Left hindlimb (tissue), 1 donor: ENCODE measurements around the gene CCR6.

Source experiments
- DNase-seq: peaks from one replicate; pipeline ENCODE4 v3.0.0-alpha.2; 2018

Gene CCR6

DNA sequence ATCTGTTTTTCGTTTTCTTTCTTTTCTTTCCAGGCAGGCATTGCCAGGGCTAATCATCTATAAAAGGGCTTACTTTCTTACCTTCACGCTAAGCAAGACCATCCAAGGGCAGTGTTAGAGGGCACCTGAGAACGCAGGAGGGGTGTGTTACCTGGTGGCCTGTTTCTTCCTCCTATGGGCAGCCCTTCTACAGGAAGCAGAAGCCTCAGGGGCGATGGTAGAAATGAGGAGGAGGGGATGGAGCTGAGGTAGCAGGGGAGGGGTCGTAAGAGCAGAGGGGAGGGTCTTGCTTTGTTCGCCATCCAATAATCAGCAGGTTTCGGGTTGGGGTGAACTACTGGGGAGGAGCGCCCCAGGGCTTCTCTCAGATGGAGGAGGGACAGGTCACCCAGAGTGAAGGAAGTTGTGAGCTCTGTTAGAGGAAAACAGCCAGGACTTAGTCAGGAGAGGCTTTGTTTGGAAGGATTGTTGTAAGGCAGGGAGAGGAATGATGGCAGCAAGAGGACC lies 1.5 kb upstream of the CCR6 start:
- DNase-seq = no peak

DNA sequence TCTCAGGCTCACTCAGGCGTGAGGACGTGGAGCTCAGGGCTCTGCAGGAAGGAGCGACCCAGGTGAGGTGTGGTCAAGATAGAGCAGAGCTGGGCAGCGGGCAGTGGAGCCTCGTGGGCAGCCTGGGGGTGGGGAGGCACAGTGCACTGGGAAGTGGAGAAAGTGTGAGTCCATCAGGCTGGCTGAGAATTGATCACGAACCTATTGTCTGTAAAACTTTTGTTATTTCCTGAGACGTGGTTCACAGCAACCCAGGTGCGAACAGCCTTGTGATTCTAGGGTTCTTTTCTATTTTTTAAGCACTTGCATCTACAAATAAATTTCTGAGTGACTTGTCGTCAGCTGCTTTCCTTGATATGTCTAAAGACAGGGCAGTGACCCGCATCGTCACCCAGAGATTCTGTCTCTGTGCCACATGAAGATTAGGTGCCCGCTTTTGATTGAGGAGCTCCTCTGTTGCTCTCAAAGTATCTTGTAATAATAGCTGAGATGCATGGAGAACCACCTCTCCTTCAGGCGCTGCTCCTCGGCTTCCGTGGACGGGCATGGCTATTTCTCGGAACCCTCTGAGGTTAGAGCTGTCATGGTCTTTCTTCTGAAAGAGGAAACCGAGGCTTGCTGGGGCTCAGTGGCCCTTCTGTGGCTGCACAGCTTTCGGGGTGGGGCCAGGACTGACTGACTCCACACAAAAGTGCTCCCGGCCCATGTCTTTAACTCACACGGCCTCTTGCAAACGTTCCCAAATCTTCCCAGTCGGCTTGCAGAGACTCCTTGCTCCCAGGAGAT lies 662 bp upstream of the CCR6 start:
- DNase-seq = no peak

DNA sequence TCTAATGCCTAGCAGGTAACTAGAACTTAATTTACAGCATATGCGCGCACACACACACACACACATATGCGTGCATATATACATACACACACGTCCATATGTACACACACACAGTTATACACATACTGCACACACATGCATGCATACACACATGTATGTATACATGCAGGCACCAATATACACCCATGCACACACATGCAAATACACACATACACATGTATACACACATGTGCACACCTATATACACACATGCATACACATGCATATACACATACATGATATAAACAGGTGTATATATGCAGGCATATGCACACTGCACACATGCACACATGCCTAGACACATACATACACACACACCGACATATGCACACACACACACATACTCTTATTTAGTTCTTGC lies 1.9 kb downstream of the CCR6 start:
- DNase-seq = no peak

DNA sequence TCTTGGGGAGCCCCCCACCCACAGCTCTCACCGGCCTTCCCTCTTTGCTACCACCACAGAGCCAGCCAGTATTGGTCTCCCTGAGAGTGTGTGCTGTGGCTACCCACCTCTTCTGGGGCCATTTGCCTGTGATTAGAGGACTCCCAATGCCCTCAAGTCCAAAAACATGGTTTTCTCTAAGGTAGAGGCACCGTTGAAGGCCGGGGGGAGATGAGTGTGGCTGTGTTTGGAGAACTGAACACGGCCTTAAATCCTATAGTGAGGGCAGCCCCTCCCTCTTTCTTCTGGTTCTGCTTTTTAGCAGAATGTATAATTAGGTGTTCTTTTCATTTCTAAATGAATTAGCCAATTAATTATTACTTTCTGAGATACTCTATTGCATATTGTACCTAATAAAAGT lies 2.5 kb downstream of the CCR6 start:
- no peak for DNase-seq

DNA sequence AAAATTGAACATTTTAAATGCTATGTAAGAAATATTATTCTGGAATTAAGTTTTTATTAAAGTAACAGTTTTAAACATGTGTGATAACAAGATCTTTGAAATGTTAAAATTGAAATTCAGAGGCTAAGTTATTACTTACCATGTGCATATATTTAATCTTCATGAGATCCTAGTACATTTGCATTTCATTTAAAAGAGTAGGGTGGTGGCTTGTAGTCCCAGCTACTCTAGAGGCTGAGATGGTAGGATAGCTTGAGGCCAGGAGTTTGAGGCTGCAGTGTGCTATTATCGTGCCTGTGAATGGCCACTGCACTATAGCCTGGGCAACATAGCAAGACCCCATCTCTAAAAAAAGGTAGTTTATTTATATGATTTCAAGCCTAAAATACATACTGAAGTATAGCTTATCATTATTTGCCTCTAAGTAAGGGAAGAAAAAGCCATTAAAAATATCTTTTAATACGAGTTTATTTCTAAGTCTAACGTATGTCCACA lies 3.0 kb downstream of the CCR6 start:
- no peak for DNase-seq

DNA sequence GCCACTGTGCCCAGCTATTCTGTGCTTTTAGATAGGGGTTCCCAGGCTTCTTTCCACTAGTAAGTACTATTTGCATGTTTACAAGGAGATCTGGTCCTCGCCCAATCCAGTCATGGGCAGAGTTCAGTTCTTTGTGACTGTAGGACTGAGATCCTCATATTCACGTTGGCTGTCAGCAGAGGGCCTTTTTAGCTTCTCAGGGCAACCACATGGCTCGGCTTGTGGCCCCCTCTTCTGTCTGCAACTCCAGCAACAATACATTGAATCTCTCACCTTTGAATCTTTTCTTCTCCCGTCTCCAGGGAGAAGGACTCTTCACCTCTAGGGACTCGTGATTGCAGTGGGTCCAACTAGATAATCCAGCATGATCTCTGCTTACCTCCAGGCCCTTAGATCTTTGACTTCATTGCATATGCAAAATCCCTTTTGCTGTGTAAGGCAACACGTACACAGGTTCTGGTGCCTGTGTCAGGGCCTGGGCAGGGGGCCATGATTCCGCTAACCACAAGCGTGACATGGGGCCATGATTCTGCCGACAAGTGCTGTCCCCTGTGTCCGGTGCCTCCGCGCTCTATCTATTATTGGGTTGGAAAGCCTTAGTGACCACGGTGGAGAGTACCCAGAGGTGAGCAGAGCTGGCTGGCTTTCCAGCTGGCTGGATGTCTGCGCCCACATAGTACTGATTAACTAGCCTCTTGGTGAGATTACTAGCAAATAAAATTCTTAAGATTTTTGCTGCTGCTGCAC lies 5.1 kb downstream of the CCR6 start:
- no peak for DNase-seq

DNA sequence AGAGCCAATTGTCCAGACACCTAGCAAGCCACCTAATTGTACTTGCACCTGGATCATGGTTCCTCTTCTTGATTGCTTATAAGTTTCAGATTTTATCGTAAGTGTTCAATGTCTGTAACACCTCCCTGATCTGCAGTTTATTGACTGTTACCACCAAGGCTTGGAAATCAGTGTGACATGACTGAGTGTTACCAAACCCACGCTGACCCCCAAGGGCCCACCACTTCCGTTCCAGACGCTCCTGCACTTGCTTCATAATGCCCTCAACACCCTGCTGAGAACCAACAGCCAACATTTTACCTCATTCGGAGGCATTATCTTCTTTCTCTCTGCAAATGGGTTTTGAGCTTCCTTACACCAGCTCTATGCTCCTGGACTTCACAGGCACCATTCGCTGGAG lies 6.3 kb downstream of the CCR6 start:
- no peak for DNase-seq

DNA sequence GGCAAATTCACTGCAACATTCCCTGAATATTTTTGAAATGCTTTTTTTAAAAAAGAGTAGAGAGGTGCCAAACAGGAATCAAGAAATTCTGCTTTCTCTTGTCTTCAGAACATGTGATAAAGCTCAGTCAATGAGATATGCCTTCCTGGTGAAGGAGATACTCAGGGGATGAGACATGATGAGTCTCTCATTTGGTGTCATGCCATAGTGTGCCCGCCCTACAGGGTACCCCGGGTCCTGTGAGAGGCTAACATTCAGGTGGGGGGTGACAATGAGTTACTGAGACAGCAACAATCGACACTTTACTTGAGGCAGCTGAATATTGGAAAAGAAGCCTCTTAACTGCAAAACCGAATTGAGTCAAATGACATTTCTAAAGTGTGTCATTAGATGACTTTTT lies 6.7 kb downstream of the CCR6 start:
- DNase-seq = no peak

DNA sequence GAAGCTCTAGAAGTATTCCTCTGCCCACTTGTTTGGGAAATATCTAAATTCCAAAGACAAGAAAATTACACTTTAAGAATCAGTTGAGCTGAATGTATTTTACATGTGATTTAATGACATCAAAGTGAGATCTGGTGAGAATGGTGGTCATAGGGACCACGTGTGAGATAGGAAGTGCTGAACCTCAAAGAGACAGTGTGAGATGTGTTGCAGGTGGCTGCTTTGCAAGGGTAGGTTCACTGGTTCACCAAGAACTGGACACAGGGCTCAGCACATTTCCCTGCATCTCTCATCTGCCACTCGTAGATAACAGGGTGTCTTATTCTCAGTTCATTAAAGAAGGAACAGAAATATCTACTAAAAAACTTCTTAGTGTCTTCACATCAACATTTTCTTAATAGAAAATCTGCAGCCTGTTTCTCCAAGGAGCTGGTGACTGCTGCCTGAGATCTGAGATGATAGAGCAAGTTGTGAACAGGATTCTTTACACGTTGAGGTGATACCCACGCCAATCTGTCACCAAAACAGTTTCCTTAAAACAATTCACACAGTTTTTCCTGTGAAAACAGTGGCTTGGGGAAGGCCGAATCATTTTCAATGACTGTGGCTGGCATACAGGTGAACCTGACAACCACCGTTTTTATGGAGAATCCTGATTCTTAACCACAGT lies 7.2 kb downstream of the CCR6 start:
- DNase-seq = no peak

DNA sequence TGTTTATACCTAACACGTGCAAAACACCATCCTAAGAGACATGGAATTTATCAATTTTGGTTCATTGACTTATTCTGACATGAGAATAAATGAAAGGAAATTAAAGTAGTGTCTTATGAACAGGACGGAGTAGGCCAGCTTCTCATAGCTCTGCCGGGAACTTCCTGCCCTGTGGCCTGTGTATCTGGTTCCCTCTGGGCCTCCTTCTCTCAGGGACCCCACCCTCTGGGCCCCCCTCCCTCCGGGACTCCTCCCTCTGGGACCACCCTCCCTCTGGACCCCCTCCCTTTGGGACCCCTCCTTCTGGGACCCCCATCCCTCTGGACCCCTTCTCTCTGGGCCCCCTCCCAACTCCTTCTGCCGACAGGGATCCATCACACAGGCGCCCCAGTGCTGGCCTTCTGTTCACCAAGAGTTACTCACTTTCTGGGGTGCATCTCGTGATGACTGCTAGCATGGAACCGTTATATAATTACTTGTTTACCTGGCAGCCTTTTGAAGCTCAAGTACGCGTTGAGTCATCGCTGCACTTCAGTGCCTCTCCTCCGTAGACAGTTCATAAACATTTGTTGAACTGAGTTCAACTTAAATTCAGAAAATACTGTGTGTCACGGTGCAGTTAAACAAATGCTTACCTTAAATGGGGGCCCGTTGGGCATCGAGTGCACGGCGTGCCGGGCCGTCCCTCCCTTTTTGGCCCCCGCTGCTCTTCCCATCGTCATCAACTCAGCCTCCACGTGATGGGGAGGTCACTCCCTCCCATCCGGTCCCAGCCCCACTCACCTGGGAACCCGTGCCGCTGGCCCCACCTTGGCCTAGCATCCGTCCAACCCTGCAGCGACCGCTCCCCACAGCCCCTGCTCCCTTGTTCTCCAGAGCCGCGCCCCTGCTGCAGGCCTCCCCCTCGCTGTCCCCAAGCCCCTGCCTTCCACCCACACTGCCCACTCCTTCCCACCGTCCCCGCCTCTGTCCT lies 8.1 kb downstream of the CCR6 start:
- no peak for DNase-seq

DNA sequence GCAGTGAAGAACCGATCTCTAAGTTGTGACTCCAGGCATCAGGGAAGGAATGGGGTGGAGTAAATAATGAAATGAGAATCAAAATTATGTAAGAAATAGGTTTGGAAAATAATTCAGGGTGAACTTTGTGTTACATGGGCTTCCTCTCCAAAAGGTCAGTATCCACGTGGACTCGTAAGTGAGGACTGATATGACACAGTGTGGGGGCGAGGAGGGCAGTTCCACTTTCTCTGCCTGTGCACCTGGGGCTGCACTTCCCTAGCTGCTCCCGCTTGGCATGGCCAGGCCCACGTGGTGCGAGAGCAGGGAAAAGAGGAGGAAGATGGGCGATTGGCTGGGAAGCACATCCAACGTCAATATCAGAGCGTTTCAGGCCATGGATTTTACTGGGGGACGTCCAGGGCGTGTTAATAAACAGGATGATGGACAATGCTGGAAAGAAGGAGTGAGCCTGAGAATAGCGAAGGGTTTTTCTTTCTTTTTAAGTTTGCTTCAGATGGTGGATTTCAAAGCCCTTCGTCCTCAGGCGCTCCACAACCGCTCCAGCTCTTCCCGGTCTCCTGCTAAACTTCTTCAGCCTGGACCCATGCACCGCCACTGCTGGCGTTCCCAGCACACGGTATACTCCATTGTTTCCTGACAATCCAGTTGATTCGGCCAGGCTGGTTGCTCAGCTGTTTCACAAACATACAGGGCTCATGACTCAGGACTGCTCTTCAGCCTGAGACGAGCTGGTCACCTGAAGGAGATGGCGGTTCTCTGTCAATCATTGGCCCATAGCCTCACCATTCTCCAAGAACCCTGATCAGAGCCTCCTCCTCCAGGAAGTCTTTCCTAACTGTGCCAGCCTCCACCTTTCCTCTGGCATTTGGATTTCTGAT lies 11.8 kb downstream of the CCR6 start:
- DNase-seq = no peak

DNA sequence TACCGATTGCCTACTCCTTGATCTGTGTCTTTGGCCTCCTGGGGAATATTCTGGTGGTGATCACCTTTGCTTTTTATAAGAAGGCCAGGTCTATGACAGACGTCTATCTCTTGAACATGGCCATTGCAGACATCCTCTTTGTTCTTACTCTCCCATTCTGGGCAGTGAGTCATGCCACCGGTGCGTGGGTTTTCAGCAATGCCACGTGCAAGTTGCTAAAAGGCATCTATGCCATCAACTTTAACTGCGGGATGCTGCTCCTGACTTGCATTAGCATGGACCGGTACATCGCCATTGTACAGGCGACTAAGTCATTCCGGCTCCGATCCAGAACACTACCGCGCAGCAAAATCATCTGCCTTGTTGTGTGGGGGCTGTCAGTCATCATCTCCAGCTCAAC lies 13.5 kb downstream of the CCR6 start:
- DNase-seq = no peak

DNA sequence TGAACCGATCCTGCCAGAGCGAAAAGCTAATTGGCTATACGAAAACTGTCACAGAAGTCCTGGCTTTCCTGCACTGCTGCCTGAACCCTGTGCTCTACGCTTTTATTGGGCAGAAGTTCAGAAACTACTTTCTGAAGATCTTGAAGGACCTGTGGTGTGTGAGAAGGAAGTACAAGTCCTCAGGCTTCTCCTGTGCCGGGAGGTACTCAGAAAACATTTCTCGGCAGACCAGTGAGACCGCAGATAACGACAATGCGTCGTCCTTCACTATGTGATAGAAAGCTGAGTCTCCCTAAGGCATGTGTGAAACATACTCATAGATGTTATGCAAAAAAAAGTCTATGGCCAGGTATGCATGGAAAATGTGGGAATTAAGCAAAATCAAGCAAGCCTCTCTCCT lies 14.2 kb downstream of the CCR6 start:
- DNase-seq = no peak

DNA sequence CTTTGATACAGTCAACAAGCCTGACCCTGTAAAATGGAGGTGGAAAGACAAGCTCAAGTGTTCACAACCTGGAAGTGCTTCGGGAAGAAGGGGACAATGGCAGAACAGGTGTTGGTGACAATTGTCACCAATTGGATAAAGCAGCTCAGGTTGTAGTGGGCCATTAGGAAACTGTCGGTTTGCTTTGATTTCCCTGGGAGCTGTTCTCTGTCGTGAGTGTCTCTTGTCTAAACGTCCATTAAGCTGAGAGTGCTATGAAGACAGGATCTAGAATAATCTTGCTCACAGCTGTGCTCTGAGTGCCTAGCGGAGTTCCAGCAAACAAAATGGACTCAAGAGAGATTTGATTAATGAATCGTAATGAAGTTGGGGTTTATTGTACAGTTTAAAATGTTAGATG lies 15.0 kb downstream of the CCR6 start:
- no peak for DNase-seq

DNA sequence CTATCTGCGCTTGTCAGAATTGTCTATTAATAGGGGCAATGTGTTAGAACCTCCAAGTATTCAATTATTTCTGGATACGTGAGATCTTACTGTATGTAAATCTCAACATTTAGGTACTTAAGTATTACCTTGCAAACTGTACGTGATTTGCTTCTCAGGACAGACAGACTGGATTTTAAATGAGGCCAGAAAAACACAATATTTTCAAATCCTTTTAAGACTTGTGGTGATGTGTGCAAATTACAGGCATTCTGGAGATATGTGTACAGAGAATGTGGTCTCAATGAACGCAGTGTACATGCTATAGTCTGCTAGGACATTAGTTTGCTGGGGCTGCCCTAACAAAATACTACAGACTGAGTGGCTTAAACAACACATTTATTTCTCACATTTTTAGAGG lies 16.9 kb downstream of the CCR6 start:
- no peak for DNase-seq

DNA sequence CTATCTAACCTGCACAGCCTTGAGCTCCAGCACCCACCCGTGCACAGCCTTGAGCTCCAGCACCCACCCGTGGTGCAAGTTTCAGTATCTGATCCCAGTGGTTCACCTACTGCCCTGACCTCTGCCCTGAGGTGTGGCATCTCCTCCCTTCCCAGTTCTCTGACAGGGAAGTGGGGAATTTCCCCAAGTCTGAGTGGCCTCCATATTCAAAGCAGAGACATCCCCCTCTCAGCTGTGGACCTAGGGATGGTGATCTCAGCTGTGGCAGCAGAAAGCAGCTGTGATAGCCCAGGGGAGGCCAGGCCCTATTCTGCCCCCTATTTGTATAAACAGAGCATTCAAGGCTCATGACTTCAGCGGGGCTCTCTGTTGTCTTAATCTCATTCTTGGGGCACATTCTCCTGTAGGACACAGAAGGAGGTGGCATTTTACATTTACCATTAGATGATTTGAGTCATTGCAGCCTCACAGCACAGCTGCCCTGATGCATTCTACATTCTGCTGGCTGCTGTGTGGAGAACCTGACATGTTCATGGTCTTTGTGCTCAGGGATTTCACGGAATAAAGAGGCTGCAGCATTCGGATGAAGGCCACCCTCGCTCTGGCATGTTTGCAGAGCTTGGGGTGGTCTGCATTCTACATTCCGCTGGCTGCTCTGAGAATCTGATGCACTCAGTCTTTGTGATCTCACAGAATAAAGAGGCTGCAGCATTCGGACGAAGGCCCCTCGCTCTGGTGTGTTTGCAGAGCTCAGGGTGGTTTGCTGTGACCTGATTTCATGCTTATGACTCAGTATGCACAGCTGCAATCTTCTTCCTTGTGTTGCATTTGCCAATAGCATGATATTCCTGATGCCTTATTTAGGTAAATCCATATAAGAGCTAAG lies 17.9 kb downstream of the CCR6 start:
- no peak for DNase-seq

DNA sequence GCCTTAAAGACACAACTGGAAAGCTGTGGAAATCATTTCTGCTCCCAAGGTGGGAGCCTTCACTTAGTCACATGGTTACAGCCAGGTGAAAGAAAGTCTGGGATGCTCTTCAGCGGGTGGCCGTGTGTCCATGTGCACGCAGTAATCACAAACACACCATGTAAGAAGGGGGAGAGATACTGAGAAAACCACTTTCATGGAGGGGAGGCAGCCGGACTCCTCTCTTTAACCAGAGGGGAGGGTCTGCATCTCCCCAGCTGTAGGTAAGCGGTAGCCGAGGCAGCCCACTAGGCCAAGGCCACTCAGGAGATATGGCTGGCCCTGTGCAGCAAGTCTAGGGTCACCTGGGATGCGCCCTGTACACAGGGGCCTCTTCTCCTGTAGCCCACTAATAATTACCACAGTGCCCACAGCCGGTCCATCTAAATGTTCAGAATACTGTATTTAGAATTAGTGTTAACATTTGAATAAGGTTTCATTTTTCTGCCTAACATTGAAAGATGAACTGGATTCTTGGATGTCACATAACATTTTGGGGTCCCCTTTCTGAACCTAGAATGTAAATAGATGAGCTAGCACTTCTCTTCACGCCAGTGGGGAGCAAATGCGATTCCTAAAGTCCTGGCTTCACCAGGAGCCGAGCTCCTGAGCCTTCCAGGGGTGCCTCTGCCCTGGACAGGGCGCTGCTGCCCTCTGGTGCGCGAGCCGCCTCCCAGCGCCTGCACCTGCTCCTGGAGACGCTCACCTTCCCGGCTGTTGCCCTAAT lies 19.0 kb downstream of the CCR6 start:
- DNase-seq = no peak

DNA sequence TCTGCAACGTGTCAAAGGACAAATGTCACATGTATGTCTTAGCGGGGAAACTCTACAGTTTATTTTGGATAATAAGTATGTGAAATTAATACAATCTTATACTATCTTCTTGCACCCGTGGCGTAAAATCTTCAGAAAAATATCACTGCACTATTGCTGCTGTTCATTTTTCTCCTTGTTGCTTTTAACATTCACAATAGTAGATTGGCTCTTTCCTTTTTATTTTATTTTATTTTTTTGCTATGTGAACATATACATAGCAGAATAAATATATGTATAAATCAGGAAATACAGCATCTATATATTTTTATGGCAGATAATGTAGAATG lies 19.5 kb downstream of the CCR6 start:
- DNase-seq = no peak

DNA sequence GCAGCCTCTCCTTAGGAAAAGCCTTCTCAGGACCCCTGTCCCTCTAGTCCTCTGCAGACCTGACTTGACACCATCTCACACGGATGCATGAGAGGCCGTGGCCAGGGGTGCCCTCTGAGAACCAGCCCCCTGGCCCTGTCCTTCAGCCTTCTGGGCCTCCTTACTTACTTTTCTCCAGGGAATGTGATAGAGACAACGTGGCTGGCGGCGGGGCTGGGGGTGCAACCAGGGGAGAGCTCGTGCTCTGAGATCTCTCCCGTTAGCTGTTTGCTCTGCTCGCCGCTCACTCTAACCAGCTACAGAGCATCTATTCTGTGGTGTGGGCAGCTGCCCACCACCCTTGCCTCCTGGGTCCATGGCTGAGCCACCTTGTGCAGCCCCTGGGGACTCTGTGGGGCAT lies 20.1 kb downstream of the CCR6 start:
- DNase-seq = no peak

DNA sequence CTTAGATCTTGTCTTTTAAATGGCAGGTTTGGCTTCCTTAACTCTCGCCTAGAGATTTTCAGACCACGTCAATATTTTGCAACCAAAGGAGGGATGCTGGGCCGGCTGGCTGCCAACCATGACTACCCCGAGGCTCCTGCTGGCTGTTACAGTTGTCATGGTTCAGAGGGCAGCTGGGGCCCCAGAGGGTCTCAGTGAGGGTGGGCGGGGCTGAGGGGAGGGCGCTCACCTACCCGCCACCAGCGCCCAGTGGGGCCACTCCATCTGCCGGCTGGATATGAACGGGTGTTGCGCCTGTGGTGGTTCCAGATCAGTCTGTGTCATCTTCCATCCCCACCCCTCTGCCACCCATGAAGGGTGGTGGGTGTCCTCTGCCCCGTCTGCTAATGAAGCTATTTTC lies 22.6 kb downstream of the CCR6 start:
- DNase-seq = no peak
